Measurements from ENCODE around the gene CDCA5.

Gene CDCA5

DNA sequence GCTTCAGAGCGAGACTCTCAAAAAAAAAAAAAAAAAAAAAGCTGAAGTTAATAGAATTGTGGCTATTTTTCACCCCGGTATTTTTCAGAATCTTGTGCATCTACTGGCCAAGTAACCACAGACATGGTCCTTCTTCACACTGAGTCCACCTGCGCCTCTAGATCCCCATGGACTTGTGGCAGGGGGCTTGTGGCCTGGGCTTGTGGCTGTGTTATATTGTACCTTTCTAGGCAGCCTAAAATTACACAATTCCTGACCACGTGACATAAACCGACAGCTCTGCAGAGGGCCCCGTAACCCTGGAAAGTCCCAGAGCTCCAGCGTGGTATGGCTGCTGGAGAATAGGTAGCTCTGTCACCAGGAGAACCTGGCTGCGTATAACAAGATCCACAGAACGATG is 14.6 kb downstream of the CDCA5 start:
- H3K4me3 ChIP-seq (ENCODE audit: low read depth, low read length), result no peak overlapping the region
- peak; percentile 34 for DNase-seq (ENCODE audit: low read depth)
- TF ChIP-seq, protein P1, sequence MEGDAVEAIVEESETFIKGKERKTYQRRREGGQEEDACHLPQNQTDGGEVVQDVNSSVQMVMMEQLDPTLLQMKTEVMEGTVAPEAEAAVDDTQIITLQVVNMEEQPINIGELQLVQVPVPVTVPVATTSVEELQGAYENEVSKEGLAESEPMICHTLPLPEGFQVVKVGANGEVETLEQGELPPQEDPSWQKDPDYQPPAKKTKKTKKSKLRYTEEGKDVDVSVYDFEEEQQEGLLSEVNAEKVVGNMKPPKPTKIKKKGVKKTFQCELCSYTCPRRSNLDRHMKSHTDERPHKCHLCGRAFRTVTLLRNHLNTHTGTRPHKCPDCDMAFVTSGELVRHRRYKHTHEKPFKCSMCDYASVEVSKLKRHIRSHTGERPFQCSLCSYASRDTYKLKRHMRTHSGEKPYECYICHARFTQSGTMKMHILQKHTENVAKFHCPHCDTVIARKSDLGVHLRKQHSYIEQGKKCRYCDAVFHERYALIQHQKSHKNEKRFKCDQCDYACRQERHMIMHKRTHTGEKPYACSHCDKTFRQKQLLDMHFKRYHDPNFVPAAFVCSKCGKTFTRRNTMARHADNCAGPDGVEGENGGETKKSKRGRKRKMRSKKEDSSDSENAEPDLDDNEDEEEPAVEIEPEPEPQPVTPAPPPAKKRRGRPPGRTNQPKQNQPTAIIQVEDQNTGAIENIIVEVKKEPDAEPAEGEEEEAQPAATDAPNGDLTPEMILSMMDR (IDR thresholded peaks at IDR 0.05; ENCODE audit: insufficient read depth, low read depth, low read length, missing control alignments), result no peak

DNA sequence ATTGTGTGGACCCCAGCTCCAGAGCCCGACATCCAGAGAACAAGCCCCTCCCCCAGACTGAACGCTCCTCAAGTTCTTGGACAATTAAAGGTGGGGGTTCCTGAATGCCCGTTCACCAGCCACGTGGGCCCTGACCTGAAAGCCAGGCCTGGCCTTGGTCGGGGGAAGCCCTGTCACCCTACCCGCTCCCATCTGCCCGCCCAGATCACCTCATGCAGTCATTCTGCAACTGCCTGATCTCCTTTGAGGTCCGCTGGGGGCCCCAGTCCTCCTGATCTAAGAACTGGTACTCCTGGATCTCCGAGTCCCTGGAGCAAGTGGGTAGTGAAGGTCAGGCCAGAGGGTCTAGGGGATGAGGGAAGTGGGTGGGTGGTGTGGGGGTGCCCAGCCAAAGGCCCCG is 16.4 kb downstream of the CDCA5 start:
- peak; percentile 70 for DNase-seq (ENCODE audit: low read depth)
- H3K4me3 ChIP-seq (ENCODE audit: low read depth, low read length), result no peak overlapping the region
- TF ChIP-seq, protein P1 (IDR thresholded peaks at IDR 0.05; ENCODE audit: insufficient read depth, low read depth, low read length, missing control alignments), result no peak

- no peak for DNase-seq (ENCODE audit: low read depth)
- TF ChIP-seq, protein P1 (IDR thresholded peaks at IDR 0.05; ENCODE audit: insufficient read depth, low read depth, low read length, missing control alignments), result no peak
- no peak overlapping the region for H3K4me3 ChIP-seq (ENCODE audit: low read depth, low read length)
Measured at GRCh38 chr11:65066805-65067291, 17.0 kb downstream of the CDCA5 start.

DNA sequence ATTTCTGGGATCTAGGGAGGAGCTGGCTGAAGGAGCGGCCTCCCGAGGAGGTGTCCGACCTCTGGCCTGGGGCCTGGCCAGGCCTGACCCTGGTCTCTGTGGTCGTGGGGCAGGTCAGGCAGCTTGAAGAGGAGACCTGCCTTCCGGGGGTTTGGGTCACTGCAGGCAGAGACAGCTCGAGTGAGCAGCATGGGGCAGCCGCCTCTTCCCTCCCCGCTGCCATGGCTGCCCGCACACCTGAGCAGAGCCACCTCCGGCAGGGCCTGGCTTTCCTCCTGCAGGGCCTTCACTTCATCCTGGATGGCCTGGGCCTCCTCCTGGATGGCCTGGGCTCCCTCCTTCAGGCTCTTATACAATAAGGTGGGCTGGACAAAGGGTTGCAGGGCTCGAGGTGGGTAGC is 17.5 kb downstream of the CDCA5 start:
- TF ChIP-seq, protein P1 (IDR thresholded peaks at IDR 0.05; ENCODE audit: insufficient read depth, low read depth, low read length, missing control alignments), result no peak
- no peak overlapping the region for H3K4me3 ChIP-seq (ENCODE audit: low read depth, low read length)
- no peak for DNase-seq (ENCODE audit: low read depth)

DNA sequence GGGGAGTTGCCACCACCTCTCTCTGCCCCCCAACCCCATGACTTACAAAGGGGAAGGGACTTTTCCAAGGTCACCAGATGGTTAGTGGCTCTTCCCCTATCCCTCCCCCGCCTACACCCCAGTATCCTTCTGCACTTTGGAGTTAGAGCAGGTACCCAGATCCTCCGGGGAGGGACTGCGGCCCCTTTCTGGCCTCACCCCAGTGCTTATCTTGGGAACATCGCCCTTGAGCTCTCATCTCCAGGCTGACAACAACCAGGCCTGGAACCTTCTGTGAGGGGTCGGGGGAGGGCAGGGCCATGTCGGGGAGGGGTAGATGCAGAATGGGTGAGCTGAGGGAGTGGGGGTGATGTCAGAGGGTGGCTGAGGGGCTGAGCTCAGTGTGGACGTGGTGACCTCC is 18.0 kb downstream of the CDCA5 start:
- TF ChIP-seq, protein P1 (IDR thresholded peaks at IDR 0.05; ENCODE audit: insufficient read depth, low read depth, low read length, missing control alignments), result no peak
- no peak overlapping the region for H3K4me3 ChIP-seq (ENCODE audit: low read depth, low read length)
- DNase-seq (ENCODE audit: low read depth), result no peak

DNA sequence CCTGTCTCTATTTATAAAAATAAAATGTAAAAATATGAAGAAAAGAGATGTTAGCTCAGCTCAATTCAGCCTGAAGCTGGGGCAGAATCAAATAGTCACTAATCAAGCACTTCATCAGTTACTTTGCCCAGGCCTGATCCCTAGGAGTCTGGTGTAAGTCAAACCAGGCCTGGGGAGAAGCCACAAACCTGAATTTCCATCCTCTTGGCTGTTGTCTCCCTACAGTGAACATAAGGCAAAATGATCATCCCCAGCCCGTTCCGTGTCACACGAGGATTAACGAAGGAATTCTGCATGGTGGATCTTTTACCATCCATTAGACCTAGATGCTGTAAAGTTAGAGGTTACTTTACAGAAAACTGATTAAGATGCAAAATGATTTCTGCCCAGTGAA is 19.0 kb downstream of the CDCA5 start:
- TF ChIP-seq, protein P1 (IDR thresholded peaks at IDR 0.05; ENCODE audit: insufficient read depth, low read depth, low read length, missing control alignments), result no peak
- H3K4me3 ChIP-seq (ENCODE audit: low read depth, low read length), result no peak overlapping the region
- DNase-seq (ENCODE audit: low read depth), result no peak

- H3K4me3 ChIP-seq (ENCODE audit: low read depth, low read length), result no peak overlapping the region
- no peak for DNase-seq (ENCODE audit: low read depth)
- TF ChIP-seq, protein P1 (IDR thresholded peaks at IDR 0.05; ENCODE audit: insufficient read depth, low read depth, low read length, missing control alignments), result no peak
Measured at GRCh38 chr11:65063532-65063931, 20.3 kb downstream of the CDCA5 start.

Measured in GM12865 (cell line).